HepG2 (cell line): ENCODE results near the gene FKBP8. TPM values are rescaled to one million over a fixed set of nuclear protein-coding genes. Genes with fewer than 3 reads are reported as not detected.
A peak's percentile ranks its signal among the peaks of the same experiment; 100 is the strongest.

Experiments
- ARNT ChIP-seq: fragments of 450-650 bp; IDR thresholded peaks from 2 replicates; pipeline ENCODE4 v1.6.1; 2017
- JUN ChIP-seq: sonication (generic); formaldehyde crosslinking; IDR thresholded peaks from 2 replicates; pipeline ENCODE4 v1.4.0; 2020; ENCODE audit warnings: mild to moderate bottlenecking, missing genetic modification reagents
- NFKB2 ChIP-seq: sonication (generic); formaldehyde crosslinking; IDR thresholded peaks from 2 replicates; pipeline ENCODE4 v1.4.0; 2020; ENCODE audit warnings: missing genetic modification reagents, borderline replicate concordance
- RELA ChIP-seq: sonication (generic); formaldehyde crosslinking; IDR thresholded peaks from 2 replicates; pipeline ENCODE4 v1.4.0; 2020; ENCODE audit warnings: missing genetic modification reagents
- SAP130 ChIP-seq: IDR thresholded peaks from 2 replicates; pipeline ENCODE4 v1.6.1; 2016; ENCODE audit warnings: low read depth
- SIN3A ChIP-seq: IDR thresholded peaks from 2 replicates; pipeline ENCODE4 v1.6.1; 2011; ENCODE audit warnings: low read depth, mild to moderate bottlenecking, control low read depth, low read length, borderline replicate concordance
- SMAD3 ChIP-seq: sonication (generic); formaldehyde crosslinking; IDR thresholded peaks from 2 replicates; pipeline ENCODE4 v1.4.0; 2020; ENCODE audit warnings: missing genetic modification reagents
- THAP11 ChIP-seq: IDR thresholded peaks from 2 replicates; pipeline ENCODE4 v1.6.1; 2016; ENCODE audit warnings: missing biosample characterization, missing genetic modification reagents
- ZNF18 ChIP-seq: sonication (generic); formaldehyde crosslinking; IDR thresholded peaks from 2 replicates; pipeline ENCODE4 v1.8.0; 2022; ENCODE audit warnings: mild to moderate bottlenecking, missing genetic modification reagents; ENCODE audit not compliant: insufficient replicate concordance
- ZNF570 ChIP-seq: sonication (generic); formaldehyde crosslinking; IDR thresholded peaks from 2 replicates; pipeline ENCODE4 v1.4.0; 2020; ENCODE audit warnings: mild to moderate bottlenecking, missing genetic modification reagents, borderline replicate concordance
- ZNF75D ChIP-seq: sonication (generic); formaldehyde crosslinking; IDR thresholded peaks from 2 replicates; pipeline ENCODE4 v1.8.1; 2023; ENCODE audit warnings: missing genetic modification reagents, mild to moderate bottlenecking, borderline replicate concordance
- ZNF792 ChIP-seq: IDR thresholded peaks from 2 replicates; pipeline ENCODE4 v1.6.1; 2016
- ZNF841 ChIP-seq: sonication (generic); formaldehyde crosslinking; IDR thresholded peaks from 2 replicates; pipeline ENCODE4 v1.8.1; 2023; ENCODE audit warnings: missing genetic modification reagents, borderline replicate concordance
- polyA plus RNA-seq, 8 experiments: library from polyadenylated mRNA; depleted of rRNA in 3 of 8; stranded (reverse) in 7 of 8; unstranded in 1 of 8; fragments of >200 nt; fragmentation: Illumina TruSeq in 4 of 8; extraction: Trizol in 4 of 8; gene quantifications; 2 replicates each; pipeline versions ENCODE4 v1.2.1 to v1.2.3, GENCODE V29; 2011 to 2016; ENCODE audit warnings: low read depth in 4 of 8, missing spikeins in 1 of 8, mixed read lengths in 1 of 8; ENCODE audit not compliant: insufficient read depth in 1 of 8
- total RNA-seq, 5 experiments: library from RNA; depleted of rRNA; stranded (reverse); fragments of >200 nt; fragmentation: Illumina TruSeq; extraction: Trizol; gene quantifications; 2 replicates each; pipeline ENCODE4 v1.2.3, GENCODE V29; 2016; ENCODE audit warnings: low read depth in 1 of 5
- TF ChIP-seq, protein P1 (sequence below): sonication (generic); formaldehyde crosslinking; IDR thresholded peaks from one replicate; pipeline ENCODE4 v1.5.1; 2020; ENCODE audit warnings: mild to moderate bottlenecking, missing genetic modification reagents; ENCODE audit errors: not compliant biosample characterization
- TF ChIP-seq, protein P2 (sequence below): sonication (generic); formaldehyde crosslinking; IDR thresholded peaks from 2 replicates; pipeline ENCODE4 v1.9.0; 2022; ENCODE audit warnings: low read depth, missing genetic modification reagents

The FKBP8 gene
- total and polyA plus RNA-seq, 2 of the 13 experiments (the other 11 are each of a cell fraction or from before 2014, with no cell fraction given): 81.7 to 93.9 TPM

DNA sequence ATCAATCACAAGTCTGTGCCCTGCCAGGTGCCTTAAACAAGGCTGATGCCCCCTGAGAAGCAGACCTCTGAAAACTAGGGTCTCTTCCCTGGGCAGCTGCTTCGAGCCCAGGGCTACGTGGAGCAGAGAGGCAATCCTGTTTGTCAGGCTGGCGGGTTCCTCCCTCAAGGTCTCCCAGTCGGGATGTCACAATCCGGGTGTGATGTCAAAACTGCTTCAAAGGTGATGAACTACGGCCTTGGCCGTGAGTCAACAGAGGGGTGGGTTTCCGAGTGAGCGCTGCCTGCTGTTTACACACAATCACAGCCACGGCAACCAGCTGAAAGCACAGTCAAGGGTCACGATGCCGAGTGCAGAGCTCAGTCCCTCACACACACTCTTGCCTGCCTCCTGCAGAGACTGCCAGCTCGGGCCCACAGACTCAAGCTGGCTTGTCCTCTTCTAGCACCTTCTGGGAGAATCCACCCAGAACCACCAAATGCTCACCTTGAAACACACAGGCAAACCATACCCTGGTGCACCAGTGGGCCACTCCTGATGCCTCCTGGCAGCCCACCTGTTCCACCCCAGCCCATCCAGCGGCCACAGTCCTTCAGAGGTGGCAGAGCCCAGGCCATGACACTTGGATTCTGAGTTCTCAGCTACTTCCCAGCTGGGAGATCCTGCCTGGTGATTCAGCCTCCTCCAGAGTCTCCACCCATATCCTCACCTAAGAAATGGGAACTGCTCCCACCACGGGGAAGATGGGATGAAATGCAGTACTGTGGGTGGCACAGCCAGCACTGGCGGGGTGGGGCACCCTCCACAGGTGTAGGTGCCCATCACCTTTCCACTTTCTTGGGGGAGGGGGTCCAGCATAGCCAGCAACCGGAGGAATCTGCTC, 28.3 kb downstream of the FKBP8 start (continued):
- TF ChIP-seq NFKB2 (CRISPR knock-in tag) (peak; percentile 77; the same call in 1 of the 2 replicates), THAP11 (CRISPR knock-in tag) (peak; percentile 84), RELA (CRISPR knock-in tag) (peak; percentile 85), ZNF792 (CRISPR knock-in tag) (peak; percentile 98), ZNF18 (peak; percentile 97), JUN (peak; percentile 96), SAP130 (CRISPR knock-in tag) (peak; percentile 100), ARNT (no peak), SMAD3 (CRISPR knock-in tag) (peak; percentile 99), SIN3A (peak; percentile 99), ZNF75D (CRISPR knock-in tag) (no peak), ZNF841 (no peak), ZNF570 (no peak)
- TF ChIP-seq, protein P1, sequence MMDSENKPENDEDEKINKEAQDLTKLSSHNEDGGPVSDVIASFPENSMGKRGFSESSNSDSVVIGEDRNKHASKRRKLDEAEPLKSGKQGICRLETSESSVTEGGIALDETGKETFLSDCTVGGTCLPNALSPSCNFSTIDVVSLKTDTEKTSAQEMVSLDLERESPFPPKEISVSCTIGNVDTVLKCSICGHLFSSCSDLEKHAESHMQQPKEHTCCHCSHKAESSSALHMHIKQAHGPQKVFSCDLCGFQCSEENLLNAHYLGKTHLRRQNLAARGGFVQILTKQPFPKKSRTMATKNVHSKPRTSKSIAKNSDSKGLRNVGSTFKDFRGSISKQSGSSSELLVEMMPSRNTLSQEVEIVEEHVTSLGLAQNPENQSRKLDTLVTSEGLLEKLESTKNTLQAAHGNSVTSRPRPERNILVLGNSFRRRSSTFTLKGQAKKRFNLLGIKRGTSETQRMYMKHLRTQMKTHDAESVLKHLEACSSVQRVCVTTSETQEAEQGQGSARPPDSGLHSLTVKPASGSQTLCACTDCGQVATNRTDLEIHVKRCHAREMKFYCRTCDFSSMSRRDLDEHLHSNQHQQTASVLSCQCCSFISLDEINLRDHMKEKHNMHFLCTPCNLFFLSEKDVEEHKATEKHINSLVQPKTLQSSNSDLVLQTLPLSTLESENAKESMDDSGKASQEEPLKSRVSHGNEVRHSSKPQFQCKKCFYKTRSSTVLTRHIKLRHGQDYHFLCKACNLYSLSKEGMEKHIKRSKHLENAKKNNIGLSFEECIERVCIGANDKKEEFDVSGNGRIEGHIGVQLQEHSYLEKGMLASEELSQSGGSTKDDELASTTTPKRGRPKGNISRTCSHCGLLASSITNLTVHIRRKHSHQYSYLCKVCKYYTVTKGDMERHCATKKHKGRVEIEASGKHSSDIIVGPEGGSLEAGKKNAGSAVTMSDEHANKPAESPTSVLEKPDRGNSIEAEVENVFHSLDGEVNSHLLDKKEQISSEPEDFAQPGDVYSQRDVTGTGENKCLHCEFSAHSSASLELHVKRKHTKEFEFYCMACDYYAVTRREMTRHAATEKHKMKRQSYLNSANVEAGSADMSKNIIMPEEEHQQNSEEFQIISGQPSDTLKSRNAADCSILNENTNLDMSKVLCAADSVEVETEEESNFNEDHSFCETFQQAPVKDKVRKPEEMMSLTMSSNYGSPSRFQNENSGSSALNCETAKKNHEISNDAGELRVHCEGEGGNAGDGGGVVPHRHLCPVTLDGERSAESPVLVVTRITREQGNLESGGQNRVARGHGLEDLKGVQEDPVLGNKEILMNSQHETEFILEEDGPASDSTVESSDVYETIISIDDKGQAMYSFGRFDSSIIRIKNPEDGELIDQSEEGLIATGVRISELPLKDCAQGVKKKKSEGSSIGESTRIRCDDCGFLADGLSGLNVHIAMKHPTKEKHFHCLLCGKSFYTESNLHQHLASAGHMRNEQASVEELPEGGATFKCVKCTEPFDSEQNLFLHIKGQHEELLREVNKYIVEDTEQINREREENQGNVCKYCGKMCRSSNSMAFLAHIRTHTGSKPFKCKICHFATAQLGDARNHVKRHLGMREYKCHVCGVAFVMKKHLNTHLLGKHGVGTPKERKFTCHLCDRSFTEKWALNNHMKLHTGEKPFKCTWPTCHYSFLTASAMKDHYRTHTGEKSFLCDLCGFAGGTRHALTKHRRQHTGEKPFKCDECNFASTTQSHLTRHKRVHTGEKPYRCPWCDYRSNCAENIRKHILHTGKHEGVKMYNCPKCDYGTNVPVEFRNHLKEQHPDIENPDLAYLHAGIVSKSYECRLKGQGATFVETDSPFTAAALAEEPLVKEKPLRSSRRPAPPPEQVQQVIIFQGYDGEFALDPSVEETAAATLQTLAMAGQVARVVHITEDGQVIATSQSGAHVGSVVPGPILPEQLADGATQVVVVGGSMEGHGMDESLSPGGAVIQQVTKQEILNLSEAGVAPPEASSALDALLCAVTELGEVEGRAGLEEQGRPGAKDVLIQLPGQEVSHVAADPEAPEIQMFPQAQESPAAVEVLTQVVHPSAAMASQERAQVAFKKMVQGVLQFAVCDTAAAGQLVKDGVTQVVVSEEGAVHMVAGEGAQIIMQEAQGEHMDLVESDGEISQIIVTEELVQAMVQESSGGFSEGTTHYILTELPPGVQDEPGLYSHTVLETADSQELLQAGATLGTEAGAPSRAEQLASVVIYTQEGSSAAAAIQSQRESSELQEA (CRISPR knock-in tag): peak; percentile 51
- TF ChIP-seq, protein P2, sequence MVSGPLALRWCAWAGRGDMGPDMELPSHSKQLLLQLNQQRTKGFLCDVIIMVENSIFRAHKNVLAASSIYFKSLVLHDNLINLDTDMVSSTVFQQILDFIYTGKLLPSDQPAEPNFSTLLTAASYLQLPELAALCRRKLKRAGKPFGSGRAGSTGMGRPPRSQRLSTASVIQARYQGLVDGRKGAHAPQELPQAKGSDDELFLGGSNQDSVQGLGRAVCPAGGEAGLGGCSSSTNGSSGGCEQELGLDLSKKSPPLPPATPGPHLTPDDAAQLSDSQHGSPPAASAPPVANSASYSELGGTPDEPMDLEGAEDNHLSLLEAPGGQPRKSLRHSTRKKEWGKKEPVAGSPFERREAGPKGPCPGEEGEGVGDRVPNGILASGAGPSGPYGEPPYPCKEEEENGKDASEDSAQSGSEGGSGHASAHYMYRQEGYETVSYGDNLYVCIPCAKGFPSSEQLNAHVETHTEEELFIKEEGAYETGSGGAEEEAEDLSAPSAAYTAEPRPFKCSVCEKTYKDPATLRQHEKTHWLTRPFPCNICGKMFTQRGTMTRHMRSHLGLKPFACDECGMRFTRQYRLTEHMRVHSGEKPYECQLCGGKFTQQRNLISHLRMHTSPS (CRISPR knock-in tag): peak; percentile 77; the same call in 1 of the 2 replicates
